Fibroblast of villous mesenchyme (primary cell): Measurements from ENCODE around the gene PLXNA2. TPM values are rescaled to one million over a fixed set of nuclear protein-coding genes. Genes with fewer than 3 reads are reported as not detected.

Experiments used
- DNase-seq: peaks from one replicate; pipeline ENCODE4 v3.0.0-alpha.2; 2010; ENCODE audit warnings: low read depth
- H3K4me3 ChIP-seq: 2 replicates; pipeline ENCODE4 v1.5.1; 2011; ENCODE audit warnings: low read depth, mild to moderate bottlenecking, low read length
- total RNA-seq: library from RNA; depleted of rRNA; stranded (reverse); fragments of >200 nt; gene quantifications from 2 replicates; pipeline ENCODE4 v1.2.3, GENCODE V29; 2012
- TF ChIP-seq, protein P1 (sequence below): IDR thresholded peaks from 2 replicates; pipeline ENCODE4 v1.5.1; 2012; ENCODE audit warnings: low read depth, mild to moderate bottlenecking, low read length; ENCODE audit not compliant: insufficient read depth

The PLXNA2 gene
- total RNA-seq, 1 donor = 0.86 TPM

DNA sequence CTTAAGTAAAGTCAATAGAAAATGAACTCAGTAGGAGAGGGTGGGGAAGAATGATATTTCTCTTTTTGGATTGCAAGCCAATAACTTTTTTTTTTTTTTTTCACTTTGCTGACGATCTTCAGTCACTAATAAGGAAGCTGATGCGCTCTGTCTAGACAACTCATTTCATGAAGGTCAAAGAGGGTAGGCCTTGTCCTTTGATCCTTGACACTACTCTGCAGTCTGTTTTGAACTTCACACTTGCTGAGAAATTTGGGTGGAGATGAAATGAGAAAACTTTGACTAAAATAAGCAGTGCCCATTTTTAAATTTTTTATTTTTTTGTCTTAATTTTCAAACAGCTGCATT is 20.9 kb upstream of the PLXNA2 start:
- TF ChIP-seq, protein P1, sequence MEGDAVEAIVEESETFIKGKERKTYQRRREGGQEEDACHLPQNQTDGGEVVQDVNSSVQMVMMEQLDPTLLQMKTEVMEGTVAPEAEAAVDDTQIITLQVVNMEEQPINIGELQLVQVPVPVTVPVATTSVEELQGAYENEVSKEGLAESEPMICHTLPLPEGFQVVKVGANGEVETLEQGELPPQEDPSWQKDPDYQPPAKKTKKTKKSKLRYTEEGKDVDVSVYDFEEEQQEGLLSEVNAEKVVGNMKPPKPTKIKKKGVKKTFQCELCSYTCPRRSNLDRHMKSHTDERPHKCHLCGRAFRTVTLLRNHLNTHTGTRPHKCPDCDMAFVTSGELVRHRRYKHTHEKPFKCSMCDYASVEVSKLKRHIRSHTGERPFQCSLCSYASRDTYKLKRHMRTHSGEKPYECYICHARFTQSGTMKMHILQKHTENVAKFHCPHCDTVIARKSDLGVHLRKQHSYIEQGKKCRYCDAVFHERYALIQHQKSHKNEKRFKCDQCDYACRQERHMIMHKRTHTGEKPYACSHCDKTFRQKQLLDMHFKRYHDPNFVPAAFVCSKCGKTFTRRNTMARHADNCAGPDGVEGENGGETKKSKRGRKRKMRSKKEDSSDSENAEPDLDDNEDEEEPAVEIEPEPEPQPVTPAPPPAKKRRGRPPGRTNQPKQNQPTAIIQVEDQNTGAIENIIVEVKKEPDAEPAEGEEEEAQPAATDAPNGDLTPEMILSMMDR = no peak
- H3K4me3 ChIP-seq = no peak overlapping the region
- DNase-seq = no peak

DNA sequence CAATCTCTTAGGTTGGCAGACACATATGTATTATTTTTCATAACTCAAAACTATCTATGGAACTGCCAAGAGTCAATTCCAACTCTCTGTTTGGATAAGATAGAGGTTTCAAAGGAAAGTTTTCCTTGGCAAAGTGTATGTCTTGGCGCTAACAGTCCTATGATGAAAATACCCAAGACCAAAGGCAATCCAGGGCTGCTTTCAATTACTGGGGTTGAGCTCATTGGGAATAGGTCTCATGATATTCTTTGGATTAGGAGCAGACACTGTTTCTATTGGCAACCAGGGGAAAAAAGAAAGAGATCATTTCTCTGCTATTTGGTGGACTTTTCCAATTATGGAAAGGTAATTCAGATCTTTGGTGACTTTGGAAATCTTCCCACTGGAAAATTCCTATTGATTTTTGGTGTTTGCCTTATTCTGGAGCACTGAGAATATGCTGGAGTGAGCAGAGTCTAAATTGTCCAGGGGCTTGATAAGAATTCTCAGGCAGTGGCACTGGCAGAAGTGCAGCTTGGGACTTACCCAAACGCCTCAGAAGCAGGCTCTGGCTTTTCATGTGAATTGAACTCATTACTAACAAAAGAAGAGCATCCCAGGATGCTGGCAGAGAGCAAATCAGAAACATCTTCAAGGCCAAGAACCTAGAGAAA is 20.4 kb upstream of the PLXNA2 start:
- no peak overlapping the region for H3K4me3 ChIP-seq
- TF ChIP-seq, protein P1 = no peak
- DNase-seq = no peak

DNA sequence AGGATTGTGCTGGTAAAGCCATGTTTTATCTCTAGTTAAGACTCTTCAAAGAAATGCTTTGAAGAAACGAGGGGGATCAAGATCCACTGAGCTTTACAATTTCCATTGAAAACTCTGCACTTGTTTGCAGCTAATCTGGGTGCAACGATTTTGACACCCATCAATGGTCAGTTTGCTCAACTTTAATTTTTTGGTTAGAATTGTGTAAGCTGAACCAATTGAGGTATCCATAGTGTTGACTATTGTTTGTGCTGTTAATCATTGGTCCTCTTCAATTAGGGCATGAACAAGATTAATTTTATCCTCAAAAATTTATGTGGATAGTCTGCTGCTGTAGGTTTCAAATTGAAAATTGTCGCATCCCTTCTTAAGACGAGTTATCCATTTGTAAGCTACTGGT is 17.7 kb upstream of the PLXNA2 start:
- H3K4me3 ChIP-seq = no peak overlapping the region
- DNase-seq = no peak
- TF ChIP-seq, protein P1 = no peak

DNA sequence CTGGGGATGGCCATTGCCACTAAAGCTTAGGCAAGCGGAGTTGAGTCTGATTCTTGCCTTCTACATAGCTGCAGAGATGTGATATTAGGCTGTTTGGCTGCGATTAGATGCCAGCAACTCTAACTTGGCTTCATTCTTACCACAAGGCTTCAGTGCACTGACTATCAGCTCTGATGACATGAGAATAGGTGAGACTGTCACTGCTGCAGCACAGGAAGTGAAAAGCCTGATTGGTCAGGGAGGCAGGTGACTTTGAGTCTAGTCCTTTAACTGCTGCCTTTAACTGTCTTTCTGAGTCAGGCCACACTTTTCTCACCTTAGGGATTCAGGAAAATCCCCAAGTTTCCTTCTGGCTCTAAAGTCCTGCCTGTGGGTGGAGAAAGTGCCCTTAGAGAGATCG is 14.1 kb upstream of the PLXNA2 start:
- H3K4me3 ChIP-seq = no peak overlapping the region
- no peak for DNase-seq
- TF ChIP-seq, protein P1 = no peak

DNA sequence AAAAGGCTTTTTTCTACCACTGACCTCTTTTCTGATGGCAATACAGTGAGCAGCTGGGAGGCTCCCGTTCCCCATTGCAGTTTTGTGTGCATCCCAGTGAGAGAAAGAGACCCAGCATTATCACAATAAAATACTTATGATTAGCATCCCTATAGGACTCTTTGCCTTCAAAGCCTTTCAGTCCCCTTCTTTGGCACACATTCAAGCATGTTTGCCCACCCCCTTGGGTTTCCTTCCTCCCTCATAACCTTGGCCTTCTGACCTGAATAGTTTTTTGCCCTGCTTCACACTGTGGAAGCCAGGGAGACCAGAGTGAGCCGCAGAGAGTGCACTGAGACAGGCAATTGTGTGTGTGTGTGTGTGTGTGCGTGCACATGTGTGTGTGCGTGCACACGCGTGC is 13.2 kb upstream of the PLXNA2 start:
- TF ChIP-seq, protein P1 = no peak
- H3K4me3 ChIP-seq = no peak overlapping the region
- DNase-seq = no peak

DNA sequence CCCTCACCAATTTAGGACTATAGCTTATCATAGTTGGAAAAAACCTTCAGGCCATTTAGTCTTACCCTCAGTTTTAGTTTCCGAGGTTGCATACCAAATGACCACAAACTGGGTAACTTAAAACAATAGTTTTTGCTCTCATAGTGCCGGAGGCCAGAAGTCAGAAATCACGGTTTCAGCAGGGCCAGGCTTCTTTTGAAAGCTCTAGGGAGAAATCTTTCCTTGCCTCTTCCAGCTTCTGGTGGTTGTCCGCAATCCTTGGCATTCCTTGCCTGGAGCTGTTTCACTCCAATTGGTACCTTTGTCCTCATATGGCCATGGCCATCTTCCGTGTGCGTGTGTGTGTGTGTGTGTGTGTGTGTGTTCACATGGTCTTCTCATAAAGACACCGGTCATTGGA is 12.4 kb upstream of the PLXNA2 start:
- TF ChIP-seq, protein P1 = no peak
- no peak for DNase-seq
- H3K4me3 ChIP-seq = no peak overlapping the region

DNA sequence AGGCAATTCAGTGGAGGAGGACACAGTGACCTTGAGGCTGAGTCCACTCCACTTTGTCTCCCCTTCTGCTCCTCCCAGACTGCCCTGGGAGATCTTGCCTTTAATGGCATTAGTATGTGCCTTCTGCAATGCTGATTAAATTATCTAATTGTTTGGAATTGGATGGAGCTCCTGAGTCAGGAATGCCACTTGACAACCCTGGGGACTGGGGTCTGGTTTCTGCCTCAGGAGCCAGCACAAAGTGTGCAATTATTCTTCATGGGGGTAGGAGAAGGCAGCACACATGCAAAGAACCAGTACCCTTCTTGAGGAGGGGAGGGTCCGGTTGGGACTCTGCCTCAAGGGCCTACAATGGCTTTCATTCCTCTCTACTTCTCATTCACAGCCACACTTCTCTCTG is 11.9 kb upstream of the PLXNA2 start:
- no peak for DNase-seq
- no peak overlapping the region for H3K4me3 ChIP-seq
- TF ChIP-seq, protein P1 = no peak
